ENCODE results near the gene ACACA.

ACACA gene

GRCh38 chr17:37103231-37103630 lies 303.4 kb downstream of the ACACA start:
- Histone ChIP-seq H3F3A (ENCODE audit: low read depth) (no peaks in the 10 kb centered on the region), H3K27me3 (ENCODE audit: insufficient read depth, low read length, poor library complexity, severe bottlenecking) (no peaks in the 10 kb centered on the region), H2AFZ (ENCODE audit: low read length) (no peak overlapping the region), H3K36me3 (ENCODE audit: insufficient read depth, low read length) (peaks cover 30% of the 10 kb centered on the region; the same call in 1 of the 2 replicates), H3K4me1 (ENCODE audit: insufficient read depth, low read length, poor library complexity, severe bottlenecking) (no peaks in the 10 kb centered on the region), H3K9ac (ENCODE audit: low read depth, low read length, poor library complexity, severe bottlenecking) (no peak overlapping the region), H3K9me2 (replicated peaks; ENCODE audit: low read depth, low read length) (no peaks in the 10 kb centered on the region), H3K79me2 (ENCODE audit: insufficient read depth, low read length) (no peaks in the 10 kb centered on the region), H3K9me3 (ENCODE audit: insufficient read depth, low read depth, low read length) (no peaks in the 10 kb centered on the region), H3K4me2 (ENCODE audit: low read depth, low read length, poor library complexity, severe bottlenecking) (no peak overlapping the region), H4K20me1 (ENCODE audit: insufficient read depth, low read length, poor library complexity, severe bottlenecking) (no peaks in the 10 kb centered on the region), H3K4me3 (ENCODE audit: low read length, poor library complexity, severe bottlenecking) (no peak overlapping the region)
- TF ChIP-seq EZH2phosphoT487 (IDR thresholded peaks at IDR 0.05; ENCODE audit: borderline replicate concordance) (no peak), CTCF (conservative IDR thresholded peaks at IDR 0.05; ENCODE audit: low read length) (no peak)

- H3K27me3 ChIP-seq (ENCODE audit: insufficient read depth, low read length, poor library complexity, severe bottlenecking): no peaks in the 10 kb centered on the region
- no peak overlapping the region for H2AFZ ChIP-seq (ENCODE audit: low read length)
- H3K9me2 ChIP-seq (replicated peaks; ENCODE audit: low read depth, low read length): no peaks in the 10 kb centered on the region
- peaks cover 37% of the 10 kb centered on the region; the same call in 1 of the 2 replicates for H3K36me3 ChIP-seq (ENCODE audit: insufficient read depth, low read length)
- no peak overlapping the region for H3K4me3 ChIP-seq (ENCODE audit: low read length, poor library complexity, severe bottlenecking)
- TF ChIP-seq EZH2phosphoT487 (IDR thresholded peaks at IDR 0.05; ENCODE audit: borderline replicate concordance) (no peak), CTCF (conservative IDR thresholded peaks at IDR 0.05; ENCODE audit: low read length) (no peak)
- no peaks in the 10 kb centered on the region for H3K79me2 ChIP-seq (ENCODE audit: insufficient read depth, low read length)
- no peak overlapping the region for H3K9ac ChIP-seq (ENCODE audit: low read depth, low read length, poor library complexity, severe bottlenecking)
- H3K9me3 ChIP-seq (ENCODE audit: insufficient read depth, low read depth, low read length): no peaks in the 10 kb centered on the region
- no peaks in the 10 kb centered on the region for H3F3A ChIP-seq (ENCODE audit: low read depth)
- H3K4me1 ChIP-seq (ENCODE audit: insufficient read depth, low read length, poor library complexity, severe bottlenecking): no peaks in the 10 kb centered on the region
- no peaks in the 10 kb centered on the region for H4K20me1 ChIP-seq (ENCODE audit: insufficient read depth, low read length, poor library complexity, severe bottlenecking)
- no peak overlapping the region for H3K4me2 ChIP-seq (ENCODE audit: low read depth, low read length, poor library complexity, severe bottlenecking)
Measured at GRCh38 chr17:37101306-37101705, 305.3 kb downstream of the ACACA start.

GRCh38 chr17:37100231-37100630 lies 306.4 kb downstream of the ACACA start:
- H3K4me2 ChIP-seq (ENCODE audit: low read depth, low read length, poor library complexity, severe bottlenecking): no peak overlapping the region
- no peaks in the 10 kb centered on the region for H3K9me3 ChIP-seq (ENCODE audit: insufficient read depth, low read depth, low read length)
- H3F3A ChIP-seq (ENCODE audit: low read depth): no peaks in the 10 kb centered on the region
- no peaks in the 10 kb centered on the region for H4K20me1 ChIP-seq (ENCODE audit: insufficient read depth, low read length, poor library complexity, severe bottlenecking)
- no peak overlapping the region for H2AFZ ChIP-seq (ENCODE audit: low read length)
- H3K9me2 ChIP-seq (replicated peaks; ENCODE audit: low read depth, low read length): no peaks in the 10 kb centered on the region
- no peaks in the 10 kb centered on the region for H3K27me3 ChIP-seq (ENCODE audit: insufficient read depth, low read length, poor library complexity, severe bottlenecking)
- peaks cover under 1% of the 10 kb centered on the region for H3K4me1 ChIP-seq (ENCODE audit: insufficient read depth, low read length, poor library complexity, severe bottlenecking)
- peaks cover 46% of the 10 kb centered on the region; the same call in 1 of the 2 replicates for H3K36me3 ChIP-seq (ENCODE audit: insufficient read depth, low read length)
- no peaks in the 10 kb centered on the region for H3K79me2 ChIP-seq (ENCODE audit: insufficient read depth, low read length)
- TF ChIP-seq CTCF (conservative IDR thresholded peaks at IDR 0.05; ENCODE audit: low read length) (no peak), EZH2phosphoT487 (IDR thresholded peaks at IDR 0.05; ENCODE audit: borderline replicate concordance) (no peak)
- H3K9ac ChIP-seq (ENCODE audit: low read depth, low read length, poor library complexity, severe bottlenecking): no peak overlapping the region
- H3K4me3 ChIP-seq (ENCODE audit: low read length, poor library complexity, severe bottlenecking): no peak overlapping the region

Measured in Loucy (cell line).